Panc1 (cell line): Measurements from ENCODE around the gene C1QTNF2. TPM values are rescaled to one million over a fixed set of nuclear protein-coding genes. Genes with fewer than 3 reads are reported as not detected.

Experiments used
- ATAC-seq: fragments of 200-7000 bp; cut with Tn5 transposase; 2 replicates; pipeline ENCODE4 v1.9.1; 2020; ENCODE audit warnings: mild to moderate bottlenecking, moderate library complexity
- BruUV-seq: library from RNA; stranded (reverse); fragments of 400-500 nt; replicated peaks from 2 replicates; lab custom pipeline; 2021; lab: Mats Ljungman, UMichigan
- CTCF ChIA-PET: fragments of 300-600 bp; sonication (Branson Sonifier 250); formaldehyde crosslinking; loops from one replicate; lab custom pipeline; 2022; ENCODE audit warnings: antibody characterized with exemption; lab: Charles Lee
- POLR2A ChIA-PET: fragments of 300-600 bp; sonication (Branson Sonifier 250); formaldehyde crosslinking; loops from one replicate; lab custom pipeline; 2022; ENCODE audit warnings: antibody characterized with exemption; lab: Charles Lee
- DNase-seq: peaks from one replicate; pipeline ENCODE4 v3.0.0-alpha.2; 2010; ENCODE audit warnings: low read depth, low spot score
- H3K27ac ChIP-seq: 2 replicates; pipeline ENCODE4 v1.5.1; 2011; ENCODE audit warnings: mild to moderate bottlenecking, low read length, inconsistent platforms
- H3K27me3 ChIP-seq: fragments of 200-500 bp; sonication (Bioruptor generic); 2 replicates; pipeline ENCODE4 v1.6.0; 2014; ENCODE audit warnings: low read length, inconsistent platforms; ENCODE audit not compliant: control insufficient read depth, insufficient read depth
- H3K36me3 ChIP-seq: fragments of 200-500 bp; sonication (Bioruptor generic); 2 replicates; pipeline ENCODE4 v1.5.1; 2014; ENCODE audit warnings: inconsistent platforms, mild to moderate bottlenecking, low read length, moderate library complexity; ENCODE audit not compliant: control insufficient read depth, insufficient read depth
- H3K4me1 ChIP-seq: 2 replicates; pipeline ENCODE4 v1.5.1; 2011; ENCODE audit warnings: inconsistent platforms, mild to moderate bottlenecking, low read length, moderate library complexity; ENCODE audit not compliant: control insufficient read depth, insufficient read depth
- H3K4me3 ChIP-seq, 2 experiments: 2 replicates each; pipeline ENCODE4 v1.5.1; 2011 to 2012; ENCODE audit warnings: low read depth in 2 of 2, low read length in 2 of 2, mild to moderate bottlenecking in 2 of 2, inconsistent platforms in 1 of 2, moderate library complexity in 1 of 2
- H3K9me3 ChIP-seq: fragments of 200-500 bp; sonication (Bioruptor generic); 2 replicates; pipeline ENCODE4 v1.5.1; 2014; ENCODE audit warnings: low read depth, mild to moderate bottlenecking, inconsistent platforms, low read length, moderate library complexity; ENCODE audit not compliant: control insufficient read depth, insufficient read depth
- CTCF ChIP-seq: fragments of 450-650 bp; IDR thresholded peaks from 2 replicates; pipeline ENCODE4 v1.5.1; 2017; ENCODE audit warnings: mild to moderate bottlenecking
- POLR2AphosphoS5 ChIP-seq: IDR thresholded peaks from 2 replicates; pipeline ENCODE4 v1.6.1; 2012; ENCODE audit warnings: mild to moderate bottlenecking, low read depth, low read length, moderate library complexity
- REST ChIP-seq, 2 experiments: IDR thresholded peaks; 2 replicates each; pipeline ENCODE4 v1.6.1; 2011 to 2012; ENCODE audit warnings: low read depth in 2 of 2, control low read depth in 1 of 2, low read length in 1 of 2, mild to moderate bottlenecking in 1 of 2, moderate library complexity in 1 of 2; ENCODE audit not compliant: insufficient read depth in 1 of 2
- SIN3A ChIP-seq: IDR thresholded peaks from 2 replicates; pipeline ENCODE4 v1.6.1; 2012; ENCODE audit warnings: low read depth, mild to moderate bottlenecking, low read length, moderate library complexity, borderline replicate concordance; ENCODE audit not compliant: insufficient read depth
- TCF7L2 ChIP-seq: IDR thresholded peaks from 2 replicates; pipeline ENCODE4 v1.6.1; 2011; ENCODE audit warnings: mild to moderate bottlenecking, low read depth, low read length, inconsistent platforms
- in situ Hi-C: cut with HindIII; loops from 2 replicates; pipeline ENCODE4 v1.10.0; 2016; ENCODE audit warnings: low sequenced_read_pairs, low pct_unique_long_range_greater_than_20kb
- intact Hi-C: fragments of 100-400 bp; cut with micrococcal nuclease; formaldehyde crosslinking; loops from one replicate; pipeline ENCODE4 v1.10.0; 2022; ENCODE audit not compliant: unreplicated experiment
- total RNA-seq: library from RNA; stranded (reverse); gene quantifications from one replicate; pipeline ENCODE4 v1.2.1, GENCODE V29; 2021; ENCODE audit not compliant: unreplicated experiment

The C1QTNF2 gene
- total RNA-seq, 1 experiment from 2014 or later = 0.44 TPM

GRCh38 chr5:160324886-160325285 lies 45.5 kb downstream of the C1QTNF2 start:
- no peaks in the 10 kb centered on the region for H3K27me3 ChIP-seq
- no peaks in the 10 kb centered on the region for H3K36me3 ChIP-seq
- ChIA-PET CTCF (no interaction called here), POLR2A (no interaction called here)
- BruUV-seq = no TSS peak
- in situ Hi-C loops = no loop called here
- no peak overlapping the region for H3K4me3 ChIP-seq
- no peaks in the 10 kb centered on the region; the same call in 1 of the 2 replicates for H3K4me1 ChIP-seq
- no peak overlapping the region for H3K27ac ChIP-seq
- no peak for DNase-seq
- no peaks in the 10 kb centered on the region for H3K9me3 ChIP-seq
- TF ChIP-seq CTCF (no peak), REST (IDR thresholded peaks at IDR 0.05; ENCODE audit: insufficient read depth in 1 of 2, low read depth in 2 of 2, low read length in 1 of 2) (no peak), TCF7L2 (no peak), POLR2AphosphoS5 (no peak), SIN3A (no peak)
- ATAC-seq = no peak
- intact Hi-C loops = no loop called here

GRCh38 chr5:160318409-160318808 lies 52.0 kb downstream of the C1QTNF2 start:
- H3K4me3 ChIP-seq = no peak overlapping the region
- ChIA-PET POLR2A (no interaction called here), CTCF (no interaction called here)
- no peaks in the 10 kb centered on the region for H3K36me3 ChIP-seq
- peaks cover 36% of the 10 kb centered on the region for H3K4me1 ChIP-seq
- BruUV-seq = no TSS peak
- intact Hi-C loops = no loop called here
- H3K27me3 ChIP-seq = no peaks in the 10 kb centered on the region
- TF ChIP-seq SIN3A (no peak), POLR2AphosphoS5 (no peak), TCF7L2 (no peak), CTCF (no peak), REST (IDR thresholded peaks at IDR 0.05; ENCODE audit: insufficient read depth in 1 of 2, low read depth in 2 of 2, low read length in 1 of 2) (no peak)
- no peak for ATAC-seq
- peak overlapping the region; percentile 9; the same call in 1 of the 2 replicates for H3K27ac ChIP-seq
- DNase-seq = no peak
- in situ Hi-C loops = loop anchor here (10.0 kb wide), 1 partner anchor 94 kb away; the partner anchor contains the start of gene FABP6
- no peaks in the 10 kb centered on the region for H3K9me3 ChIP-seq
